ENCODE measurements around the gene TTLL11.
"Not testable (repeated sequence)": the region's sequence is repeated elsewhere in the genome, so short reads cannot be mapped to it uniquely, and the experiment has no call there.

TTLL11 gene

GRCh38 chr9:122125158-122125508, 32.0 kb upstream of the TTLL11 start:
- peak; percentile 35 to 42 for DNase-seq (ENCODE audit: low read depth in 2 of 2)

DNA sequence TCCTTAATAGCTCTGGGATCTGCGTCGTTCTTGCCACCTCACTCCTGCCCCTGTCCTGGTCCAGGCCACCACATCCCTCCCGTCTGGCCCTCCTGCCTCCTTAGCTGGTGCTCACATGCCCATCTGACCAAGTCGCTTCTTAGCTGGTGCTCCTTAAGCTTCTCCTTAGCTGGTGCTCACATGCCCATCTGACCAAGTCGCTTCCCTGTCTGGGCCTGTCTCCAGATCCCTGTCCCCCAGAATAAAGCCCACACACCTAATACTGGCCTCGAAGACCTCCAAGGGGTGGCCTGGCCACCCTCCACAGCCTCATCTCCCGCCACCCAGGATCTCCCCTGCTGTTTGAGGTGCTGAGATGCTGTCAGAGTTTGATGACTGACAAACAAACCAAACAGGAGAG, 31.4 kb upstream of the TTLL11 start:
- no peak for DNase-seq (ENCODE audit: low read depth in 2 of 2)

GRCh38 chr9:122124048-122124447, 30.9 kb upstream of the TTLL11 start:
- DNase-seq (ENCODE audit: low read depth in 2 of 2), result no peak

DNA sequence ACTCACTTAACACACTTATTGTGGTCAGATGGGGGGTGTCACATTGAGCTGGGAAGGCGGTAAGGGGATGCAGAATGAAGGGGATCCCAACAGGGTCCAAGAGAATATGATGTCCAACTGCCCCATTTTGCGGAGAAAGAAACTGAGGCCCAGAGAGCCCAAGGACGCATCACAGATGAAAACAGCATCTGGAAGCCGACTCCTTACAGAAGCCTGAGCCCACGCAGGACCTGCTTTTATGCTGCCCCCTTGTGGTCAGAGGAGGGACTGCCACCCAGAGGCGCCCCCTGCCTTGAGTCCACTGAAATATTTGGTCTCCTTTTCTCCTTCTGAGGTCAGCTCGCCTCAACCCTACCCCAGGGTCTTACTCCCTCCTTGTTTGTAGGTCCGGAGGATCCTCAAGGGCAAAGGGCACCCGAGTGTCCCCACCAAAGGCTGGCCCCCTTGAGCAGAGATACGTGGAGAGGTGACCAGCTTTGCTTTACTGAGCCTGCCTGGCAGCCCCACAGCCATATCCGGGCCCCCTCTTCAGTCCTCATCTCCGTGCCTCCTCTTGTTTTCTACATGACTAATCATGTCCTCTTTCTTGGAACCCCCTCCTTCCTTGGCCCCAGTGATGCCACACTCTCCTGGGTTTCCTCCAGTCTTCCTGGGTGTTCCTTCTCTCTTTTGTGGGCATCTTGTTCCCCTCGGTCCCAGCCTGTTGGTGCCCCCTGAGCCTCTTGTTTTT, 30.0 kb upstream of the TTLL11 start:
- DNase-seq (ENCODE audit: low read depth in 2 of 2), result peak; percentile 20 to 38

DNA sequence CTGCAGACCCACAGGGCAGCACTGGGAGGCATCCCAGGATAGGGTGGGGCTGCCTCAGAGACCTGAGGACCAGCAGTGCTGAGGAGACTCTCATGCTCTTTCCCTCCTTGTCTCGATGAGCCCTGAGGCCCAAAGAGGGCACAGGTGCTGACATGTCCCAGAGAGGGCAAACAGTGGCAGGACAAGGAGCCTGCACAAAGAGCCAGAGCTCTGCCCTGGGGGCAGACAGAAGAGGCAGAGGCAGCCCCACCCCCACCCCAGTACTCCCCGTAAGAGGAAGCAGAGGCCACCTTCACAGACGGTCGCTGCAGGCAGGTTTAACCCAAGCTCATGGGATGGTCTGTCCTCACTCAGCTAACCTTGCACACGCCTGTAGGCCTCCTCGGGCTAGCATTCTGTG, 29.4 kb upstream of the TTLL11 start:
- no peak for DNase-seq (ENCODE audit: low read depth in 2 of 2)

DNA sequence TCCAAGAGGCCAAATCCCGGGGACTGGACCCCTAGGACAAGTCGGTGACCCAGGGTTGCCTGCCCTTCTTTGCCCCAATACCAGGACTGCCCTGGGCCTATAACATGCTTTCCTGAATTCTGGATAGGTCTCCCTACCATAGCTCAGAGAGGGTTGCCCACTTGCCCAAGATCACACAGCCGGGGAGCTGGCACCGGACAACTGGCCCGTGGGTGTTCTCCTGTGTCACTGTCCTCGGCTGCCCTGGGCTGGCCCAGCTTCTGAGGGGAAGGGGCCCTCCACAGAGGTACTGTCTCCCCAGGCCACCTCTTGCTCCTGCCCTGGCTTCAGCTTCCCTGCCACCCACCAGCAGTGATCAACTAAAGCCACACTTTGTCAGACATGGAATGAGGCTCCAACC, 28.8 kb upstream of the TTLL11 start:
- DNase-seq (ENCODE audit: low read depth in 2 of 2), result no peak

DNA sequence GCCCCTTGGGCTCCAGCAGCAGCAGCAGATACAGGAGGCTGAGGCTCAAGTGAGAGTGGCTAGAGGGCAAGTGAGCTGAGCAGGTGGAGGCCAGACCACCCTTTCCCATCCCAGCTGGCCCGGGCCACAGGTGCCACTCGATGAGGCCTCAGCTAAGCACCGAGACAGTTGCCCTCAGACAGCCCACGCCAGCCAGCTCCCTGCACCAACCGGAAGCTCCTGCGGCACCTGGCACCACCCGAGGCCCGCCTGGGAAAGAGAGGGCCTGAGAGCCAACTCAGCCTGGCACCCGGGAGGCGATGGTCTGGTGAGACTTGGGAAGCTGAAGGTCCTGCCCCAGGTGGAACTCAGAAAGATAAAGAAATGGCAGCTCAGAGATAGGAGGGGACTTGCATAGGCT, 28.3 kb upstream of the TTLL11 start:
- no peak for DNase-seq (ENCODE audit: low read depth in 2 of 2)

DNA sequence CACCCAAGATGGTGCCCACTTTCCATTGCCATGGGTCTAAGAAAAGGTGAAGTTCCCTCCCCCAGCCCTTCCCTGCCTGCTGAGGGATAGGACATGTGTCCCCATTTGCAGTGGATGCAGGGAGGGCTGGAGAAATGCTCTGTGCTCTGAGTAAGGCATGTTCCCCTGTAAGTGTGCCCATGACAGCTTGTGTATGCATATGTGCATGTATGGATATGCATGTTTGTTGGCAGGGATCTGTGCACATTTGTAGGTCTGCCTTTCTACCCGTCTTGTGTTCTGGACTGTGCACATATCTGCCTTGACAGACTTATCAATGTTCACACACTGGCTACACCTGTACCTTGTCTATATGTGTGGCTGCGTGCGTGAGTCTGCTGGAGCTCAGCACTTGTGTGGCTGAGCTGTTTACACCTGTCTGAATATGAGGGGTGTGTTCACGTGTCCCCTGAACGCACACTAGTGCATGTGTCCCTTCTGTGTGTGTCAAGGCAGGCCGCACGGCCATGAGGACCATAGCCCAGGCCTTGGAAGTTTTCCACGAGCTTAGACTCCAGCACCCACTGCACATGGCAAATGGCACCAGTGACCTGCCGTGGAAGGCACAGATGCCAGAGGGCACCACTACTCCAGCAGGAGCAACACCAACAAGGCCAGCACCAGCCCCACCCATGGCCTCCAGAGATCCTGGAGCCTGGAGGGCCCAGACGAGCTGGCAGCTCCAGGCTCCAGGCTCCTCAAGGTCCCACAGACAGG, 27.4 kb upstream of the TTLL11 start:
- DNase-seq (ENCODE audit: low read depth in 2 of 2), result no peak

DNA sequence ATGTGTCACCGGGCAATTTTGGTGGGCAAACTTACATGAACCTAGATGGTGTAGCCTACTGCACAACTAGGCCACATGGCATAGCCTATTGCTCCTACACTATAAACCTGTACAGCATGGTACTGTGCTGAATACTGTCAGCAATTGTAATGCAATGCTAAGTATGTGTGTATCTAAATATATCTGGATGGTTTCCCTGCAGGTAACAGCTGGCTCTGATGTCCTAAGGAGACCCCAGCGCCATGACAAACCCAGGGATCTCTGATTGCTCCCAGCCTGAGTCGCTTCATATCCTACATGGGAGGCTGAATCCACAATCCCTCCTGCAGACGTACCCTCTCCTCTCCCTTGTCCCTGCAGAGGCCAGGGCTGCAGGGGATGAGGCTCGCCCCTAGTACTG, 26.6 kb upstream of the TTLL11 start:
- DNase-seq (ENCODE audit: low read depth in 2 of 2), result no peak

GRCh38 chr9:122119166-122119521, 26.0 kb upstream of the TTLL11 start:
- DNase-seq (ENCODE audit: low read depth in 2 of 2), result no peak

GRCh38 chr9:122118343-122119165, 25.4 kb upstream of the TTLL11 start:
- no peak for DNase-seq (ENCODE audit: low read depth in 2 of 2)

- DNase-seq (ENCODE audit: low read depth in 2 of 2), result not testable (repeated sequence)
Observed at GRCh38 chr9:122117241-122117640, 24.1 kb upstream of the TTLL11 start.

DNA sequence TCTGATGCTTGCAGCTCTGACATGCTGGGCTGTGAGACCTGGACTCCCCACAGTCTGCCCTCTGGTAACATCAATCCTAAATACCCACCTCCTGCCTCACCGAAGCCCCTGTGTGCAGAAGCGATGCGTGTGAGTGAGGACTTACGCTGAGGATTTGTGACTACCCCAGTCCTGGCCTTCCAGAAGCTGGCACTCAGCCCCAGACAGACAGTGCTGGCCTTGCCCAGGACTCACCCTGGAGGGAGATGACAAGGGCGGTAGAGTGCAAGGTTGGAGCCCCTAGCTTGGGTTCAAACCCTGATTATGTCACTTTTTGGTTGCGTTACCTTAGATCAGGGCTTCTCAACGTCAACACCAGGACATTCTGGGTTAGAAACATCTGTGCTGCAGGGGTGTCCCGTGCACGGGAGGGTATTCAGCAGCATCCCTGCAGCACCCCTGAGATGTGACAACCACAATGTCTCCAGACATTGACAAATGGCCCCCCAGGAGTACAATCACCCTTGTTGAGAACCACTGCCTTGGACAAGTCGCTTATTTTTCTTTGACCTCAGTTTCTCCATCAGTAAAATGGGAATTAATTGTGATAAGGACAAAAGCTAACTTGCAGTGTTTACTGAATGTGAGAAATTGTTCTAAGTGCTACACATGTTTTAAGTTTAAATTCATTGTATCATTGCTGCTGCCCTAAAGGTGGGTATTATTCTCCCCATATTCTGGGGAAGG, 23.5 kb upstream of the TTLL11 start:
- DNase-seq (ENCODE audit: low read depth in 2 of 2), result no peak

GRCh38 chr9:122116040-122116439, 22.9 kb upstream of the TTLL11 start:
- no peak for DNase-seq (ENCODE audit: low read depth in 2 of 2)

- DNase-seq (ENCODE audit: low read depth in 2 of 2), result no peak
Observed at GRCh38 chr9:122115176-122116035, 22.3 kb upstream of the TTLL11 start.

DNA sequence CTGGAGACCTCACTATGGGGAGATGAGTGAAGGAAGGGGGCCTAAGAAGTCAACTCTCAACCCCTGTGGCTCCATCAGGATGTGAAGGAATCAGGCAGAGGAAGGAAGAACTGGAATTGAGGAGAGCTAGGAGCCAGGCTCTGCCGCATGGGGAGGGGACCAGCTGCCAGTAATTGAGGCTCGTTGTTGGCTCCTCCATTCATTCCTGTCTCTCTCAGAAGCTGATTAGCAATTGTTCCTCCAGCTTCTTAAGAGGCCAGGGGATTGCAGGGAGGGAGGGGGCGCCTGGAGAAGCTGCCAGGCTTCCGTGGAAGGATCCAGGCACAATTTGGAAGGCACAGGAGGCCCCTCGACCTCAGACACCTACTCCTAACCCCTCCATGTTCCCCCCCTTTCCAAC, 20.5 kb upstream of the TTLL11 start:
- no peak for DNase-seq (ENCODE audit: low read depth in 2 of 2)

GRCh38 chr9:122112238-122112637, 19.1 kb upstream of the TTLL11 start:
- DNase-seq (ENCODE audit: low read depth in 2 of 2), result no peak

GRCh38 chr9:122111413-122112085, 18.4 kb upstream of the TTLL11 start:
- DNase-seq (ENCODE audit: low read depth in 2 of 2), result no peak

GRCh38 chr9:122110100-122110833, 17.2 kb upstream of the TTLL11 start:
- no peak for DNase-seq (ENCODE audit: low read depth in 2 of 2)
